Measurements from ENCODE around the gene TDP1. TPM values are rescaled to one million over a fixed set of nuclear protein-coding genes. Genes with fewer than 3 reads are reported as not detected.
A peak's percentile ranks its signal among the peaks of the same experiment; 100 is the strongest.

TDP1 gene
- total and polyA plus RNA-seq, 9 of the 15 experiments (the other 6 are each of a cell fraction or from before 2014, with no cell fraction given), result 21.4 to 41.6 (median 32.3) TPM

- no peaks in the 10 kb centered on the region for H3K36me3 ChIP-seq (ENCODE audit: control insufficient read depth, insufficient read depth, low read length)
- TF ChIP-seq ZBED1 (IDR thresholded peaks at IDR 0.05) (no peak), NFXL1 (CRISPR knock-in tag; IDR thresholded peaks at IDR 0.05) (no peak)
- H3K9me3 ChIP-seq (replicated peaks; ENCODE audit: control insufficient read depth, insufficient read depth, low read depth, low read length), result no peaks in the 10 kb centered on the region
- H4K20me1 ChIP-seq (replicated peaks; ENCODE audit: control insufficient read depth, insufficient read depth, low read length), result no peaks in the 10 kb centered on the region
- ChIA-PET POLR2A (no interaction called here), CTCF (ENCODE audit: low intra/inter-chr PET ratio) (interaction anchor here (1.4 kb wide), 1 partner anchor 88 kb away, joined by 8 read pairs; no protein-coding TSS in a partner anchor)
- in situ Hi-C loops (cut with MboI) (no loop called here), intact Hi-C loops (cut with micrococcal nuclease) (loop anchor here (2.0 kb wide), 1 partner anchor 88 kb away; no protein-coding TSS in a partner anchor)
- H3K4me2 ChIP-seq (ENCODE audit: insufficient read depth, low read length), result peak overlapping the region; percentile 73; the same call in 1 of the 2 replicates
- ATAC-seq (peak; percentile 19), FAIRE-seq (no peak), DNase-seq (ENCODE audit: extremely low read depth in 1 of 4, low spot score in 3 of 4) (peak in 2 of 4 experiments; percentile 15 to 21)
- H3K79me2 ChIP-seq (ENCODE audit: control insufficient read depth, insufficient read depth, low read length), result no peaks in the 10 kb centered on the region
- no peaks in the 10 kb centered on the region for H3K9me1 ChIP-seq (ENCODE audit: control insufficient read depth, insufficient read depth, low read length)
- H3K27ac ChIP-seq (ENCODE audit: extremely low read depth, low read depth, low read length), result no peak overlapping the region
- WGBS (ENCODE audit: insufficient coverage, low coverage, missing lambda C conversion rate), result 25% methylated on average over 4 of the region's 60 CpGs
- H3K4me1 ChIP-seq (replicated peaks in 1 of 2; ENCODE audit: control insufficient read depth in 2 of 2, insufficient read depth in 2 of 2, low read length in 2 of 2), result peaks cover 0 to 21% of the 10 kb centered on the region in 2 experiments; a peak in 2 of 5 replicates
- no peak overlapping the region for H3K9ac ChIP-seq (ENCODE audit: insufficient read depth in 1 of 2, low read depth in 2 of 2, low read length in 2 of 2)
- peak overlapping the region; percentile 28 for H3K4me3 ChIP-seq
- H3K27me3 ChIP-seq (ENCODE audit: control insufficient read depth in 2 of 2, insufficient read depth in 2 of 2, low read length in 2 of 2), result peaks cover 6 to 42% of the 10 kb centered on the region in 2 experiments; a peak in 3 of 5 replicates
- no peak overlapping the region; the same call in 1 of the 2 replicates for H2AFZ ChIP-seq (ENCODE audit: low read depth, low read length)
- BruUV-seq (replicated peaks), result no TSS peak
Observed at GRCh38 chr14:90060965-90061684, 105.4 kb downstream of the TDP1 start.

- BruUV-seq (replicated peaks), result no TSS peak
- no peak within 1 kb of the TSS; the same call in 1 of the 2 replicates for H2AFZ ChIP-seq (ENCODE audit: low read depth, low read length)
- no peak within 1 kb of the TSS for H3K9ac ChIP-seq (ENCODE audit: insufficient read depth in 1 of 2, low read depth in 2 of 2, low read length in 2 of 2)
- ATAC-seq (no peak), DNase-seq (ENCODE audit: extremely low read depth in 1 of 4, low spot score in 3 of 4) (peak in 3 of 4 experiments; percentile 8 to 35 (median 35)), FAIRE-seq (no peak)
- H3K4me3 ChIP-seq, result peak within 1 kb of the TSS; percentile 28
- POLR2A ChIA-PET, result no interaction called here
- no peaks in the 10 kb centered on the region for H3K36me3 ChIP-seq (ENCODE audit: control insufficient read depth, insufficient read depth, low read length)
- in situ Hi-C loops (cut with MboI) (no loop called here), intact Hi-C loops (cut with micrococcal nuclease) (loop anchor here (2.0 kb wide), 1 partner anchor 89 kb away; no protein-coding TSS in a partner anchor)
- WGBS (ENCODE audit: insufficient coverage, low coverage, missing lambda C conversion rate), result 7% methylated on average over 21 of the region's 52 CpGs
- H4K20me1 ChIP-seq (replicated peaks; ENCODE audit: control insufficient read depth, insufficient read depth, low read length), result no peaks in the 10 kb centered on the region
- TF ChIP-seq CBFA2T2 (conservative IDR thresholded peaks at IDR 0.05) (no peak), POLR2H (tag; IDR thresholded peaks at IDR 0.05; ENCODE audit: low read depth) (no peak), ZEB2 (IDR thresholded peaks at IDR 0.05) (no peak), CCAR2 (IDR thresholded peaks at IDR 0.05; ENCODE audit: low read depth, low read length) (no peak), HDGF (IDR thresholded peaks at IDR 0.05) (no peak), NCOA1 (IDR thresholded peaks at IDR 0.05; ENCODE audit: low read depth) (no peak), NFIX (CRISPR knock-in tag; IDR thresholded peaks at IDR 0.05; ENCODE audit: low read depth) (no peak), GATAD2A (IDR thresholded peaks at IDR 0.05) (no peak), MTF1 (CRISPR knock-in tag; IDR thresholded peaks at IDR 0.05; ENCODE audit: borderline replicate concordance) (no peak), TOE1 (IDR thresholded peaks at IDR 0.05; ENCODE audit: borderline replicate concordance) (no peak), TOE1 (CRISPR knock-in tag; IDR thresholded peaks at IDR 0.05; ENCODE audit: borderline replicate concordance, low read depth) (no peak), TCFL5 (CRISPR knock-in tag; conservative IDR thresholded peaks at IDR 0.05) (no peak), ZBTB26 (CRISPR knock-in tag; IDR thresholded peaks at IDR 0.05) (no peak)
- H3K27ac ChIP-seq (ENCODE audit: extremely low read depth, low read depth, low read length), result no peak within 1 kb of the TSS
- H3K4me1 ChIP-seq (replicated peaks in 1 of 2; ENCODE audit: control insufficient read depth in 2 of 2, insufficient read depth in 2 of 2, low read length in 2 of 2), result peaks cover 0 to 21% of the 10 kb centered on the region in 2 experiments; a peak in 2 of 5 replicates
- peaks cover 6 to 42% of the 10 kb centered on the region in 2 experiments; a peak in 3 of 5 replicates for H3K27me3 ChIP-seq (ENCODE audit: control insufficient read depth in 2 of 2, insufficient read depth in 2 of 2, low read length in 2 of 2)
- no peaks in the 10 kb centered on the region for H3K9me3 ChIP-seq (replicated peaks; ENCODE audit: control insufficient read depth, insufficient read depth, low read depth, low read length)
- CTCF ChIA-PET (ENCODE audit: low intra/inter-chr PET ratio), result no interaction called here
- peak within 1 kb of the TSS; percentile 73; the same call in 1 of the 2 replicates for H3K4me2 ChIP-seq (ENCODE audit: insufficient read depth, low read length)
- no peaks in the 10 kb centered on the region for H3K9me1 ChIP-seq (ENCODE audit: control insufficient read depth, insufficient read depth, low read length)
- H3K79me2 ChIP-seq (ENCODE audit: control insufficient read depth, insufficient read depth, low read length), result no peaks in the 10 kb centered on the region
Observed at GRCh38 chr14:90061685-90062126, 106.0 kb downstream of the TDP1 start, which contains the start of gene KCNK13. KCNK13 (plus strand) TSS chr14:90061994; CDS start chr14:90062206, 212 bp downstream.
